Esophagus squamous epithelium (tissue), 5 donors: ENCODE results near the gene VEZF1. TPM values are rescaled to one million over a fixed set of nuclear protein-coding genes. Genes with fewer than 3 reads are reported as not detected.

Source experiments
- DNase-seq: peaks from one replicate; lab custom pipeline; 2025; lab: John Stamatoyannopoulos, UW
- H3K27ac ChIP-seq, 4 donors: fragments of 200-600 bp; sonication (generic); one replicate each; pipeline ENCODE4 v1.5.1; 2016 to 2019; ENCODE audit warnings: mild to moderate bottlenecking in 1 of 4
- H3K27me3 ChIP-seq, 4 donors: fragments of 200-600 bp; sonication (generic); 1 replicate in 3 of 4; 2 replicates in 1 of 4; pipeline versions ENCODE4 v1.5.1 to v1.6.0; 2017 to 2021; ENCODE audit warnings: antibody characterized with exemption in 1 of 4
- H3K36me3 ChIP-seq, 3 donors: fragments of 200-600 bp; sonication (generic); one replicate each; pipeline ENCODE4 v1.5.1; 2016 to 2019
- H3K4me1 ChIP-seq, 3 donors: fragments of 200-600 bp; sonication (generic); one replicate each; pipeline ENCODE4 v1.5.1; 2017 to 2019
- H3K4me3 ChIP-seq, 4 donors: fragments of 200-600 bp; sonication (generic); 1 replicate in 3 of 4; 2 replicates in 1 of 4; pipeline ENCODE4 v1.5.1; 2016 to 2019; ENCODE audit warnings: mild to moderate bottlenecking in 2 of 4, moderate library complexity in 1 of 4
- H3K9me3 ChIP-seq, 3 donors: fragments of 200-600 bp; sonication (generic); one replicate each; pipeline ENCODE4 v1.5.1; 2016 to 2019
- POLR2A ChIP-seq, 4 donors: fragments of 450-650 bp; IDR thresholded peaks; one replicate each; pipeline ENCODE4 v1.6.1; 2017; ENCODE audit warnings: antibody characterized with exemption in 4 of 4, mild to moderate bottlenecking in 4 of 4, moderate library complexity in 3 of 4
- WGBS, 2 donors: methylation state at CpG; one replicate each; pipeline ENCODE4 v1.1.5; 2018; 5-methylcytosine and 5-hydroxymethylcytosine counted together
- intact Hi-C: fragments of 100-400 bp; cut with DNase I; formaldehyde crosslinking; loops from one replicate; pipeline ENCODE4 v1.15.0; 2022
- total RNA-seq, 4 donors: library from RNA; depleted of rRNA; stranded (reverse); fragments of >200 nt; gene quantifications; one replicate each; pipeline ENCODE4 v1.1.0, GENCODE V29; 2016
- TF ChIP-seq, protein P1 (sequence below), 6 experiments: fragments of 450-650 bp in 4 of 6; fragments of 200-600 bp in 2 of 6; sonication (generic) in 2 of 6; IDR thresholded peaks; one replicate each; pipeline ENCODE4 v1.5.1; 2016 to 2019; ENCODE audit warnings: antibody characterized with exemption in 6 of 6, mild to moderate bottlenecking in 4 of 6, moderate library complexity in 4 of 6
- donor health status: DM: yes; HTN: yes; CAD: no.

VEZF1 gene
- total RNA-seq, 4 donors from 2014 or later = 20.3 to 61.4 (median 27.4) TPM

DNA sequence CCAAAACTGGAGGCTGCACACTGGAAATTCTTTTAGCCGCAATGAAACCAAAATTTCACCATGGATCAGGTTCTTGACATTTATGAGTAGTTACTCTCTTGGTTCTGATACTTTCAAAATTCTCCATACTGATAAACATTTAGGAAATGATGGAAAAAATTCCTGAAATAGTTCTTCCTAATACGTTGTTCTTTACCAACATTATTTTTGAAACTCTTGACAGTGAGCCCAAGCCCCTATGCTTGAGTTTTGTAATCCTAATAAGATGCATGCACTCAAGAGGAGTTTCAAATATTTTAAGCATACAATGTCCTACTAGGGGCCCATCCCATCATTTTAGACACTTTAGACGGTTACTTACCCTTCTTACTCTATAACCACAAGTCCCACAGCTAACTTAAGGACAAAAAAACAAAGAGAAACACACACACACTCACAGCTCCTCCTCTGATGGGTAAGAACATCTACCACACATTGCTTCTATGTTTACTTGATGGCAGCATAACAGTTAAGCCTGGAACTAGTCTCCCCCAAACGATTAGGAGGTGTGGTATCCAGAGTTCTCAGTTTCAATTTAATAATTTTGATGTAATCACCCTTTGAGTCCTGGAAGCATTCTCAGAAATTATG, 3.7 kb downstream of the VEZF1 start:
- Histone ChIP-seq H3K4me1 (peaks cover 6 to 84% (median 48%) of the 10 kb centered on the region in 3 donors), H3K9me3 (no peaks in the 10 kb centered on the region), H3K27ac (peak overlapping the region in 3 of 4 donors; percentile 40 to 98 (median 97)), H3K4me3 (peak overlapping the region in 1 of 4 donors; percentile 97), H3K36me3 (peaks cover 0 to 51% (median 16%) of the 10 kb centered on the region in 3 donors), H3K27me3 (no peaks in the 10 kb centered on the region)
- intact Hi-C loops = loop anchor here (10.0 kb wide), 1 partner anchor 90 kb away; no protein-coding TSS in a partner anchor
- DNase-seq = no peak
- TF ChIP-seq POLR2A (IDR thresholded peaks at IDR 0.05) = no peak
- TF ChIP-seq, protein P1, sequence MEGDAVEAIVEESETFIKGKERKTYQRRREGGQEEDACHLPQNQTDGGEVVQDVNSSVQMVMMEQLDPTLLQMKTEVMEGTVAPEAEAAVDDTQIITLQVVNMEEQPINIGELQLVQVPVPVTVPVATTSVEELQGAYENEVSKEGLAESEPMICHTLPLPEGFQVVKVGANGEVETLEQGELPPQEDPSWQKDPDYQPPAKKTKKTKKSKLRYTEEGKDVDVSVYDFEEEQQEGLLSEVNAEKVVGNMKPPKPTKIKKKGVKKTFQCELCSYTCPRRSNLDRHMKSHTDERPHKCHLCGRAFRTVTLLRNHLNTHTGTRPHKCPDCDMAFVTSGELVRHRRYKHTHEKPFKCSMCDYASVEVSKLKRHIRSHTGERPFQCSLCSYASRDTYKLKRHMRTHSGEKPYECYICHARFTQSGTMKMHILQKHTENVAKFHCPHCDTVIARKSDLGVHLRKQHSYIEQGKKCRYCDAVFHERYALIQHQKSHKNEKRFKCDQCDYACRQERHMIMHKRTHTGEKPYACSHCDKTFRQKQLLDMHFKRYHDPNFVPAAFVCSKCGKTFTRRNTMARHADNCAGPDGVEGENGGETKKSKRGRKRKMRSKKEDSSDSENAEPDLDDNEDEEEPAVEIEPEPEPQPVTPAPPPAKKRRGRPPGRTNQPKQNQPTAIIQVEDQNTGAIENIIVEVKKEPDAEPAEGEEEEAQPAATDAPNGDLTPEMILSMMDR (IDR thresholded peaks at IDR 0.05) = no peak
- WGBS, 2 donors = 40 to 41% methylated on average over 4 of the region's 4 CpGs

DNA sequence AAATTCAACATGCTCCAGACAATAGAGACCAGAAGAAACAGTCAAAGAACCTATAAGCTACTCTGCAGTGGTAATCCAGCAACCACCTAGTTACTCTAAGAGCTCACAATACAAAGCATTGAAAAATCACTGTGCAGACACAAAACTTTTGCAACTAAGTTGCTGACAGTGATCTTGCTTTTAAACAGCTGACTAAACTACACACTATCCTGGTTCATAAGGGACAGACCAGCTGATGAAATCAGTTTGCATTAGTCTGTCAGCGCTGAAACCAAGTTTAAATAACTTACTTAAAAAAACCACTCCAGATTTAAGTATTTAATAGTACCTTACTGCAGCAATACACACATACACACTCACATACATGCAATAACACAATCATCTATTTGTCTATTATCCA, 4.6 kb downstream of the VEZF1 start:
- H3K4me3 ChIP-seq = peak overlapping the region in 1 of 4 donors; percentile 97
- peaks cover 0 to 60% (median 23%) of the 10 kb centered on the region in 3 donors for H3K36me3 ChIP-seq
- no peaks in the 10 kb centered on the region for H3K9me3 ChIP-seq
- TF ChIP-seq, protein P1 (IDR thresholded peaks at IDR 0.05) = no peak
- TF ChIP-seq POLR2A (IDR thresholded peaks at IDR 0.05) = no peak
- H3K27ac ChIP-seq = peak overlapping the region in 2 of 4 donors; percentile 9 to 98
- peaks cover 6 to 81% (median 42%) of the 10 kb centered on the region in 3 donors for H3K4me1 ChIP-seq
- 56 to 75% methylated on average over 1 of the region's 1 CpG for WGBS, 2 donors
- H3K27me3 ChIP-seq = no peaks in the 10 kb centered on the region
- intact Hi-C loops = loop anchor here (10.0 kb wide), 1 partner anchor 89 kb away; no protein-coding TSS in a partner anchor
- no peak for DNase-seq

DNA sequence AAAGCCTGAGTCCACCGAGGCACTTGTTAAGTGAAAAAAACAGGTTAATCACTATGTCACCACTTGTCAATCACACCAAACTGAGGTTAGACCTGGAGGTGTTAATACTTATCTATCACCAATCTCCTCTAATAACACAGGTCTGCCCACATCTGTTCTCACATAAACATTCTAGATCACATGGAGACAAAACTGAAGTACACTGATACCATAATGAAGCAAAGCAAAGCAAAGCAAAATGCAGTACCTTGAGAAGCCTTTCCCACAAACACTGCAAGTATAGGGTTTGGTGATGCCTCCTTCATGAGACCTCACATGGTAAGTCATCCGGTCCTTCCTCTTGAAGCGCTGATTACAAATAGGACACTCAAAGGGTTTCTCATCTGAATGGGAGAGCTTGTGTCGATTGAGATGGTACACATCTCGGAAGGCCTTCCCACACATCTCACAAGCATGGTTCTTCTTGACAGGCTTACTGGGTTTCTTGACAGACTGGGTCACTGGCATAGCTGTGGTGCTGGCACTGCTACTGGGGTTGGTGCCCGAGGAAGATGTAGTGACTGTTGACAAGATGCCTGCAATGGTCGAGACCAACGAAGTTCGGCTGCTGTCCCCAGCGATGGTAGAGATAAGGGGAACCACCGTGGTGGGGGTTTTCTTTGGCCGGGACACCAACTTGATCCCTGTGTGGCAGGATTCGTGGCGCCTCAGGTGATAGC, 5.4 kb downstream of the VEZF1 start:
- H3K27me3 ChIP-seq = no peaks in the 10 kb centered on the region
- peaks cover 5 to 69% (median 30%) of the 10 kb centered on the region in 3 donors for H3K36me3 ChIP-seq
- peak overlapping the region in 3 of 4 donors; percentile 9 to 98 (median 21) for H3K27ac ChIP-seq
- intact Hi-C loops = loop anchor here (10.0 kb wide), 1 partner anchor 88 kb away; no protein-coding TSS in a partner anchor
- peaks cover 6 to 82% (median 42%) of the 10 kb centered on the region in 3 donors for H3K4me1 ChIP-seq
- no peak for DNase-seq
- H3K9me3 ChIP-seq = no peaks in the 10 kb centered on the region
- 71 to 83% methylated on average over 8 to 14 of the region's 14 CpGs for WGBS, 2 donors
- TF ChIP-seq POLR2A (IDR thresholded peaks at IDR 0.05) = no peak
- TF ChIP-seq, protein P1 (IDR thresholded peaks at IDR 0.05) = no peak
- peak overlapping the region in 1 of 4 donors; percentile 23 for H3K4me3 ChIP-seq

DNA sequence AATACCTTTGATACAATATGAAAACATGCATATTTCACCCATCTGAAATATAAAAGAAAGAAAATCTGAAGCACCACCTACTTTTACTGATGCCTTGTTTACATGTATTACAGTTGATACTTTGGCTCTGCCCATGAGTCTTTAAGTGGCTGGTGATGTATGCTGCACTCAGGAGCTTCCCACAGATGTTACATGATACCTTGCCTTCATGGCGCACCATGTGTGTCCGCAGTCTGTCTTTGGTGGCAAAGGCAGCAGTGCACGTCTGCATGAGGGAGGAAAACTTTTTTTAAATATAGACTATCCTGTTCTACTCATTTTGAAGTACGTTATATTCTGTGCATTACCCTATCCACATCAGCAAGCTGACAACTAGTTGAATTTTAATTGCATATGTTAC, 7.5 kb downstream of the VEZF1 start:
- peaks cover 20 to 90% (median 39%) of the 10 kb centered on the region in 3 donors for H3K36me3 ChIP-seq
- WGBS, 2 donors = 84 to 85% methylated on average over 4 of the region's 4 CpGs
- no peaks in the 10 kb centered on the region for H3K9me3 ChIP-seq
- H3K27me3 ChIP-seq = no peaks in the 10 kb centered on the region
- no peak overlapping the region for H3K27ac ChIP-seq
- H3K4me3 ChIP-seq = no peak overlapping the region
- DNase-seq = no peak
- intact Hi-C loops = loop anchor here (10.0 kb wide), 1 partner anchor 86 kb away; no protein-coding TSS in a partner anchor
- TF ChIP-seq, protein P1 (IDR thresholded peaks at IDR 0.05) = no peak
- no peak for TF ChIP-seq POLR2A (IDR thresholded peaks at IDR 0.05)
- peaks cover 6 to 70% (median 32%) of the 10 kb centered on the region in 3 donors for H3K4me1 ChIP-seq
